GM23248 (cell line): ENCODE results near the gene CLDN20. TPM values are rescaled to one million over a fixed set of nuclear protein-coding genes. Genes with fewer than 3 reads are reported as not detected.

Source experiments
- DNase-seq: peaks from one replicate; pipeline ENCODE4 v3.0.0-alpha.2; 2015
- H2AFZ ChIP-seq: fragments of 200-600 bp; sonication (generic); 2 replicates; pipeline ENCODE4 v1.6.1; 2016; ENCODE audit warnings: antibody characterized with exemption
- H3F3A ChIP-seq: fragments of 200-600 bp; sonication (generic); 2 replicates; pipeline ENCODE4 v1.6.1; 2016; ENCODE audit warnings: mild to moderate bottlenecking, antibody characterized with exemption, mixed run types; ENCODE audit not compliant: insufficient read depth
- H3K27ac ChIP-seq: fragments of 200-600 bp; sonication (generic); 2 replicates; pipeline ENCODE4 v1.5.1; 2016; ENCODE audit warnings: mild to moderate bottlenecking
- H3K27me3 ChIP-seq: fragments of 200-600 bp; sonication (generic); replicated peaks from 2 replicates; pipeline ENCODE4 v1.6.1; 2016; ENCODE audit warnings: mild to moderate bottlenecking; ENCODE audit not compliant: insufficient read depth
- H3K36me3 ChIP-seq: fragments of 200-600 bp; sonication (generic); 2 replicates; pipeline ENCODE4 v1.6.1; 2016; ENCODE audit warnings: low read depth, mild to moderate bottlenecking
- H3K4me1 ChIP-seq: fragments of 200-600 bp; sonication (generic); 2 replicates; pipeline ENCODE4 v1.6.1; 2016; ENCODE audit warnings: mild to moderate bottlenecking; ENCODE audit not compliant: insufficient read depth
- H3K4me2 ChIP-seq: fragments of 200-600 bp; sonication (generic); one replicate; pipeline ENCODE4 v1.6.1; 2016; ENCODE audit warnings: mild to moderate bottlenecking; ENCODE audit not compliant: unreplicated experiment
- H3K4me3 ChIP-seq: fragments of 200-600 bp; sonication (generic); 2 replicates; pipeline ENCODE4 v1.5.1; 2016; ENCODE audit warnings: mild to moderate bottlenecking
- H3K79me2 ChIP-seq: fragments of 200-600 bp; sonication (generic); 2 replicates; pipeline ENCODE4 v1.6.1; 2016; ENCODE audit warnings: mild to moderate bottlenecking; ENCODE audit not compliant: insufficient read depth
- H3K9ac ChIP-seq: fragments of 200-600 bp; sonication (generic); 2 replicates; pipeline ENCODE4 v1.6.1; 2016; ENCODE audit warnings: mild to moderate bottlenecking
- H3K9me2 ChIP-seq: fragments of 200-600 bp; sonication (generic); 2 replicates; pipeline ENCODE4 v1.6.1; 2016; ENCODE audit warnings: mixed run types, mild to moderate bottlenecking, moderate library complexity; ENCODE audit not compliant: insufficient read depth
- H3K9me3 ChIP-seq: fragments of 200-600 bp; sonication (generic); one replicate; pipeline ENCODE4 v1.6.1; 2017; ENCODE audit warnings: low read depth
- H4K20me1 ChIP-seq: fragments of 200-600 bp; sonication (generic); 2 replicates; pipeline ENCODE4 v1.6.0; 2016; ENCODE audit not compliant: insufficient read depth
- EZH2 ChIP-seq: fragments of 200-600 bp; sonication (generic); IDR thresholded peaks from 2 replicates; pipeline ENCODE4 v1.6.1; 2018; ENCODE audit warnings: antibody characterized with exemption, mild to moderate bottlenecking; ENCODE audit not compliant: insufficient read depth, poor library complexity, severe bottlenecking
- EZH2phosphoT487 ChIP-seq: fragments of 200-600 bp; sonication (generic); IDR thresholded peaks from 2 replicates; pipeline ENCODE4 v1.6.1; 2018; ENCODE audit warnings: antibody characterized with exemption, moderate library complexity, mild to moderate bottlenecking, low read depth; ENCODE audit not compliant: insufficient read depth
- WGBS, 2 experiments: methylation state at CpG; one replicate each; pipeline ENCODE4 v1.1.6; 2015 to 2017; ENCODE audit warnings: low lambda C conversion rate in 2 of 2, low coverage in 1 of 2; ENCODE audit errors: missing lambda C conversion rate in 2 of 2; 5-methylcytosine and 5-hydroxymethylcytosine counted together
- in situ Hi-C: fragments of 300-500 bp; cut with MboI; formaldehyde crosslinking; loops from 2 replicates; pipeline ENCODE4 v1.15.0; 2020
- polyA plus RNA-seq: library from polyadenylated mRNA; unstranded; fragments of >200 nt; fragmentation: Nextera tagmentation; extraction: Ambion mirVana; gene quantifications from 2 replicates; pipeline ENCODE4 v1.2.1, GENCODE V29; 2016
- total RNA-seq: library from RNA; depleted of rRNA; stranded (reverse); fragments of >200 nt; shearing (Covaris generic); gene quantifications from 2 replicates; pipeline ENCODE4 v1.2.3, GENCODE V29; 2014

The CLDN20 gene
- total and polyA plus RNA-seq, 2 experiments from 2014 or later, result not detected

GRCh38 chr6:155250701-155251381 is 13.0 kb upstream of the CLDN20 start:
- Histone ChIP-seq H3K79me2 (no peaks in the 10 kb centered on the region), H3K4me2 (no peak overlapping the region), H3F3A (no peaks in the 10 kb centered on the region), H3K36me3 (0 out of 2 replicates have a peak, but pooled peaks cover 3% of the 10 kb centered on the region), H3K4me1 (no peaks in the 10 kb centered on the region), H3K27me3 (no peaks in the 10 kb centered on the region), H3K9me2 (no peaks in the 10 kb centered on the region), H3K9ac (no peak overlapping the region), H3K4me3 (no peak overlapping the region), H3K27ac (no peak overlapping the region), H2AFZ (no peak overlapping the region), H4K20me1 (no peaks in the 10 kb centered on the region), H3K9me3 (no peaks in the 10 kb centered on the region)
- in situ Hi-C loops, result no loop called here
- 90 to 91% methylated on average over 10 of the region's 10 CpGs for WGBS, 2 experiments
- TF ChIP-seq EZH2, result no peak
- no peak for TF ChIP-seq EZH2phosphoT487
- DNase-seq, result no peak

DNA sequence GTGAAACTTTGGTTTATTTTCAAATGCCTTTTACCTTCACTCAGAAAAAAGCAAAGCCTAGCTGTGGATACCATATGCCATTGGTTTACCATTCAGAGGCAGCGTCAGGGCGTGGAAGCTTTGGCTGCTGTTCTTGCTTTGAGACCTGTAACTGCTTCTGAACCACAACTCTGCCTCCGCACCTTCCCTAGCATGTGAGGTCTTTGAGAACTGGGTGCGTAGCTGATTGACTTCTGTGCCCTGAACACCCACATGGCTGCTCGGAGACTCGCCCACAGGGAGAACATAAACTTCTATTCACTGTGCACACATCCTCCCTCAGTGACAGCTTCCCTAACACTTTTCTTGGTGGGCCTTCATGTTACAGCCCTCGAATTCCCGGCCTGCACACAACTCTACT is 11.2 kb upstream of the CLDN20 start:
- Histone ChIP-seq H2AFZ (no peak overlapping the region), H3K27me3 (no peaks in the 10 kb centered on the region), H3K27ac (no peak overlapping the region), H3K79me2 (no peaks in the 10 kb centered on the region), H3K9me2 (no peaks in the 10 kb centered on the region), H3K4me1 (no peaks in the 10 kb centered on the region), H3K9ac (no peak overlapping the region), H3K36me3 (peaks cover 6% of the 10 kb centered on the region; the same call in 1 of the 2 replicates), H3F3A (no peaks in the 10 kb centered on the region), H4K20me1 (no peaks in the 10 kb centered on the region), H3K4me2 (no peak overlapping the region), H3K9me3 (no peaks in the 10 kb centered on the region), H3K4me3 (no peak overlapping the region)
- in situ Hi-C loops, result no loop called here
- no peak for DNase-seq
- WGBS, 2 experiments, result 98 to 99% methylated on average over 8 of the region's 8 CpGs
- TF ChIP-seq EZH2 (no peak), EZH2phosphoT487 (no peak)

DNA sequence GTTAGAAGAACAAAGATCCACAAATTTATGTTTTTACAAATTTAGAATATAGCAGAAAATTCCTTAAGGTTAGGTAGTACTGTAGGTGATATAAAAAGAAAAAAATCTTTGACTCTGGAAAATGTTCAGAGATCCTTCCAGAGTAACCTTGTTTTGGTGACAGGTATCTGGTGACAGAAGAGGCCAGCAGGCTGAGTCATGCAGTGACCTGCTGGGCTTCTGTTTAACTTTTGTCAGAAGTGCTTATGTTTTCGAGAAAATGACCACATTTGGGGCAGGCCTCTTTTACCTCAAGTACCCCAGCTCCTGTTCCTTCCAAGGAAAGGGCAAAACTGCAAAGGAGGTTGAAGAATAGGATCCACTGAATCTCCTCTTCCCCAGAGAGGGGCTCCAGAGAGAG is 10.5 kb upstream of the CLDN20 start:
- Histone ChIP-seq H3K4me2 (no peak overlapping the region), H3F3A (no peaks in the 10 kb centered on the region), H3K4me1 (no peaks in the 10 kb centered on the region), H3K9me3 (no peaks in the 10 kb centered on the region), H3K9ac (no peak overlapping the region), H2AFZ (no peak overlapping the region), H3K79me2 (no peaks in the 10 kb centered on the region), H3K4me3 (no peak overlapping the region), H3K27me3 (no peaks in the 10 kb centered on the region), H3K9me2 (no peaks in the 10 kb centered on the region), H3K36me3 (peaks cover 6% of the 10 kb centered on the region; the same call in 1 of the 2 replicates), H4K20me1 (no peaks in the 10 kb centered on the region), H3K27ac (no peak overlapping the region)
- TF ChIP-seq EZH2phosphoT487 (no peak), EZH2 (no peak)
- in situ Hi-C loops, result no loop called here
- no peak for DNase-seq
- 50 to 55% methylated on average over 1 of the region's 1 CpG for WGBS, 2 experiments

GRCh38 chr6:155254139-155254538 is 9.7 kb upstream of the CLDN20 start:
- Histone ChIP-seq H2AFZ (no peak overlapping the region), H3K4me3 (no peak overlapping the region), H3K9ac (no peak overlapping the region), H3K27me3 (no peaks in the 10 kb centered on the region), H3F3A (no peaks in the 10 kb centered on the region), H3K4me2 (no peak overlapping the region), H3K4me1 (no peaks in the 10 kb centered on the region), H3K9me2 (no peaks in the 10 kb centered on the region), H4K20me1 (no peaks in the 10 kb centered on the region), H3K9me3 (no peaks in the 10 kb centered on the region), H3K79me2 (no peaks in the 10 kb centered on the region), H3K27ac (no peak overlapping the region), H3K36me3 (peaks cover 6% of the 10 kb centered on the region; the same call in 1 of the 2 replicates)
- in situ Hi-C loops, result no loop called here
- 95 to 97% methylated on average over 10 of the region's 10 CpGs for WGBS, 2 experiments
- no peak for DNase-seq
- TF ChIP-seq EZH2phosphoT487, result no peak
- TF ChIP-seq EZH2, result no peak
